HG02763 (cell line): ENCODE results near the gene IRF6.
A peak's percentile ranks its signal among the peaks of the same experiment; 100 is the strongest.

Experiments
- ATAC-seq: cut with Tn5 transposase; IDR thresholded peaks from one replicate; pipeline ENCODE4 v1.9.1; 2021; ENCODE audit warnings: mild to moderate bottlenecking, moderate library complexity; ENCODE audit not compliant: unreplicated experiment

Gene IRF6

GRCh38 chr1:209805875-209806760 is at the start of gene IRF6:
Gene IRF6 (minus strand): TSS chr1:209806142. CDS start chr1:209801413, 4,729 bp downstream.
- ATAC-seq, result peak; percentile 78

GRCh38 chr1:209855623-209856022 is 49.7 kb upstream of the IRF6 start:
- ATAC-seq, result no peak

- no peak for ATAC-seq
Observed at GRCh38 chr1:209855006-209855405, 49.1 kb upstream of the IRF6 start.

GRCh38 chr1:209854196-209854595 is 48.3 kb upstream of the IRF6 start:
- no peak for ATAC-seq

GRCh38 chr1:209853676-209854075 is 47.7 kb upstream of the IRF6 start:
- no peak for ATAC-seq

GRCh38 chr1:209850342-209850979 is 44.5 kb upstream of the IRF6 start:
- peak; percentile 61 for ATAC-seq

- no peak for ATAC-seq
Observed at GRCh38 chr1:209849388-209849787, 43.4 kb upstream of the IRF6 start.

GRCh38 chr1:209845408-209845725 is 39.4 kb upstream of the IRF6 start:
- no peak for ATAC-seq

- no peak for ATAC-seq
Observed at GRCh38 chr1:209844695-209845407, 38.9 kb upstream of the IRF6 start.

- no peak for ATAC-seq
Observed at GRCh38 chr1:209840611-209841010, 34.7 kb upstream of the IRF6 start.

GRCh38 chr1:209839875-209840546 is 34.1 kb upstream of the IRF6 start:
- no peak for ATAC-seq

- ATAC-seq, result no peak
Observed at GRCh38 chr1:209838537-209838936, 32.6 kb upstream of the IRF6 start.

GRCh38 chr1:209837671-209838070 is 31.7 kb upstream of the IRF6 start:
- no peak for ATAC-seq

GRCh38 chr1:209835782-209836298 is 29.9 kb upstream of the IRF6 start:
- ATAC-seq, result no peak

- no peak for ATAC-seq
Observed at GRCh38 chr1:209831615-209832014, 25.7 kb upstream of the IRF6 start.

GRCh38 chr1:209830722-209831121 is 24.8 kb upstream of the IRF6 start:
- no peak for ATAC-seq

GRCh38 chr1:209829716-209830115 is 23.8 kb upstream of the IRF6 start:
- ATAC-seq, result no peak

GRCh38 chr1:209827384-209828262 is 21.7 kb upstream of the IRF6 start, which contains the start of gene UTP25:
Gene UTP25 (plus strand): TSS chr1:209827972. CDS start chr1:209828064, 92 bp downstream.
- peak; percentile 90 for ATAC-seq

- no peak for ATAC-seq
Observed at GRCh38 chr1:209825591-209826434, 19.9 kb upstream of the IRF6 start.
